H1 (cell line): ENCODE measurements around the gene CDC37. TPM values are rescaled to one million over a fixed set of nuclear protein-coding genes. Genes with fewer than 3 reads are reported as not detected.

Experiments used
- CTCF ChIA-PET: fragments of 300-600 bp; sonication (Branson Sonifier 250); formaldehyde crosslinking; loops from one replicate; lab custom pipeline; 2021; ENCODE audit not compliant: partially characterized antibody; lab: Charles Lee
- POLR2A ChIA-PET: fragments of 300-600 bp; sonication (Branson Sonifier 250); formaldehyde crosslinking; loops from one replicate; lab custom pipeline; 2021; ENCODE audit warnings: inconsistent platforms; ENCODE audit not compliant: partially characterized antibody; lab: Charles Lee
- DNase-seq, 2 experiments: peaks; one replicate each; pipeline versions ENCODE4 v3.0.0 to v3.0.0-alpha.2; 2010 to 2022; ENCODE audit warnings: low spot score in 2 of 2, low read depth in 1 of 2, mixed read lengths in 1 of 2
- FAIRE-seq: peaks from 2 replicates; lab custom pipeline; 2011; peaks lifted over from hg19 to GRCh38; lab: Jason Lieb, UNC
- H2AFZ ChIP-seq: 2 replicates; pipeline ENCODE4 v1.8.1; 2012; ENCODE audit warnings: low read length, inconsistent platforms
- H2AK5ac ChIP-seq: 2 replicates; pipeline ENCODE4 v1.6.1; 2013; ENCODE audit warnings: low read depth, low read length
- H2BK120ac ChIP-seq: replicated peaks from 2 replicates; pipeline ENCODE3; 2013; ENCODE audit warnings: low read depth, low read length, inconsistent platforms
- H2BK12ac ChIP-seq: 2 replicates; pipeline ENCODE4 v1.6.1; 2013; ENCODE audit warnings: low read depth, low read length
- H2BK15ac ChIP-seq: 2 replicates; pipeline ENCODE4 v1.6.1; 2013; ENCODE audit warnings: low read length
- H2BK20ac ChIP-seq: 2 replicates; pipeline ENCODE4 v1.6.1; 2013; ENCODE audit warnings: low read length
- H2BK5ac ChIP-seq: 2 replicates; pipeline ENCODE4 v1.6.1; 2013; ENCODE audit warnings: low read depth, low read length
- H3K14ac ChIP-seq: 2 replicates; pipeline ENCODE4 v1.6.1; 2013; ENCODE audit warnings: inconsistent platforms; ENCODE audit not compliant: insufficient read length
- H3K18ac ChIP-seq: 2 replicates; pipeline ENCODE4 v1.6.1; 2013; ENCODE audit warnings: low read length; ENCODE audit errors: extremely low read depth
- H3K23ac ChIP-seq: 2 replicates; pipeline ENCODE4 v1.6.1; 2013; ENCODE audit warnings: inconsistent platforms; ENCODE audit not compliant: insufficient read length
- H3K23me2 ChIP-seq: 2 replicates; pipeline ENCODE4 v1.6.1; 2013; ENCODE audit warnings: low read depth, low read length
- H3K27ac ChIP-seq: 2 replicates; pipeline ENCODE4 v1.6.1; 2011; ENCODE audit warnings: low read depth, low read length, inconsistent platforms
- H3K27me3 ChIP-seq, 4 experiments: replicated peaks in 1 of 4; 1 replicate in 1 of 4; 2 replicates in 3 of 4; pipeline versions ENCODE4 v1.6.1 to v1.8.1; 2011 to 2013; ENCODE audit warnings: low read length in 3 of 4, mild to moderate bottlenecking in 3 of 4, inconsistent platforms in 2 of 4, mixed read lengths in 2 of 4, moderate library complexity in 1 of 4; ENCODE audit not compliant: control insufficient read depth in 3 of 4, insufficient read depth in 3 of 4; ENCODE audit errors: extremely low read depth in 1 of 4
- H3K36me3 ChIP-seq, 4 experiments: 2 replicates each; pipeline versions ENCODE4 v1.6.1 to v1.8.1; 2011 to 2013; ENCODE audit warnings: mild to moderate bottlenecking in 4 of 4, low read length in 3 of 4, moderate library complexity in 2 of 4, control low read depth in 1 of 4, inconsistent platforms in 1 of 4; ENCODE audit not compliant: insufficient read depth in 4 of 4, control insufficient read depth in 2 of 4
- H3K4ac ChIP-seq: replicated peaks from 2 replicates; pipeline ENCODE3; 2013; ENCODE audit warnings: low read length, low read depth, mixed read lengths, inconsistent platforms; ENCODE audit not compliant: insufficient read length
- H3K4me1 ChIP-seq, 4 experiments: replicated peaks in 1 of 4; 1 replicate in 1 of 4; 2 replicates in 3 of 4; pipeline versions ENCODE4 v1.6.1 to v1.8.1; 2011 to 2013; ENCODE audit warnings: low read length in 3 of 4, inconsistent platforms in 2 of 4, mixed read lengths in 1 of 4; ENCODE audit not compliant: insufficient read depth in 4 of 4, control insufficient read depth in 3 of 4
- H3K4me2 ChIP-seq, 2 experiments: 2 replicates each; pipeline versions ENCODE4 v1.6.1 to v1.8.1; 2011 to 2013; ENCODE audit warnings: low read depth in 2 of 2, low read length in 2 of 2, control low read depth in 1 of 2, inconsistent platforms in 1 of 2, mild to moderate bottlenecking in 1 of 2; ENCODE audit not compliant: insufficient read depth in 1 of 2
- H3K4me3 ChIP-seq, 4 experiments: fragments of 200-600, 300-600 bp in 1 of 4; sonication (generic), shearing (Covaris generic), sonication (Bioruptor Twin) in 1 of 4; 2 replicates each; pipeline versions ENCODE4 v1.5.1 to v1.8.1; 2011 to 2016; ENCODE audit warnings: low read length in 4 of 4, low read depth in 3 of 4, control low read depth in 2 of 4, inconsistent platforms in 2 of 4, mild to moderate bottlenecking in 2 of 4, mixed read lengths in 1 of 4, moderate library complexity in 1 of 4; ENCODE audit not compliant: insufficient read depth in 2 of 4; ENCODE audit errors: extremely low read depth in 1 of 4
- H3K56ac ChIP-seq: replicated peaks from 2 replicates; pipeline ENCODE3; 2013; ENCODE audit warnings: low read depth, mild to moderate bottlenecking, mixed read lengths, low read length, inconsistent platforms; ENCODE audit not compliant: insufficient read length
- H3K79me1 ChIP-seq: 2 replicates; pipeline ENCODE4 v1.6.1; 2013; ENCODE audit warnings: low read depth, low read length, control low read depth
- H3K79me2 ChIP-seq, 2 experiments: 2 replicates each; pipeline versions ENCODE4 v1.6.1 to v1.8.1; 2012 to 2013; ENCODE audit warnings: low read length in 2 of 2, mild to moderate bottlenecking in 2 of 2, inconsistent platforms in 1 of 2; ENCODE audit not compliant: insufficient read depth in 2 of 2, control insufficient read depth in 1 of 2
- H3K9ac ChIP-seq, 4 experiments: replicated peaks in 1 of 4; 1 replicate in 1 of 4; 2 replicates in 3 of 4; pipeline versions ENCODE4 v1.6.1 to v1.8.1; 2011 to 2013; ENCODE audit warnings: low read depth in 3 of 4, low read length in 3 of 4, control low read depth in 2 of 4, mild to moderate bottlenecking in 2 of 4, moderate library complexity in 2 of 4, inconsistent platforms in 1 of 4; ENCODE audit errors: extremely low read depth in 1 of 4
- H3K9me3 ChIP-seq, 2 experiments: 2 replicates each; pipeline versions ENCODE4 v1.6.1 to v1.8.1; 2012 to 2013; ENCODE audit warnings: mild to moderate bottlenecking in 2 of 2, moderate library complexity in 2 of 2, control low read depth in 1 of 2, inconsistent platforms in 1 of 2, low read depth in 1 of 2, low read length in 1 of 2, mixed read lengths in 1 of 2; ENCODE audit not compliant: insufficient read depth in 2 of 2
- H4K20me1 ChIP-seq, 2 experiments: replicated peaks in 1 of 2; 2 replicates each; pipeline versions ENCODE3 to v1.8.1; 2011 to 2013; ENCODE audit warnings: inconsistent platforms in 2 of 2, low read length in 2 of 2, mild to moderate bottlenecking in 1 of 2; ENCODE audit not compliant: insufficient read depth in 2 of 2, control insufficient read depth in 1 of 2
- H4K5ac ChIP-seq: 2 replicates; pipeline ENCODE4 v1.6.1; 2013; ENCODE audit warnings: low read length, low read depth, mixed read lengths, inconsistent platforms; ENCODE audit not compliant: insufficient read length
- H4K8ac ChIP-seq: 2 replicates; pipeline ENCODE4 v1.8.0; 2013; ENCODE audit warnings: mild to moderate bottlenecking, moderate library complexity, low read length, inconsistent platforms; ENCODE audit not compliant: insufficient read depth; ENCODE audit errors: extremely low read depth
- H4K91ac ChIP-seq: replicated peaks from 2 replicates; pipeline ENCODE3; 2013; ENCODE audit warnings: low read length, mixed read lengths, inconsistent platforms; ENCODE audit not compliant: insufficient read length
- EZH2 ChIP-seq: fragments of 200-600 bp; sonication (generic); IDR thresholded peaks from 2 replicates; pipeline ENCODE4 v1.7.1; 2012; ENCODE audit warnings: low read depth, mild to moderate bottlenecking, moderate library complexity, low read length, inconsistent platforms; ENCODE audit not compliant: severe bottlenecking
- POU5F1 ChIP-seq: IDR thresholded peaks from 2 replicates; pipeline ENCODE4 v1.6.1; 2011; ENCODE audit warnings: low read depth, mild to moderate bottlenecking, low read length, moderate library complexity
- RXRA ChIP-seq: IDR thresholded peaks from 2 replicates; pipeline ENCODE4 v1.6.1; 2011; ENCODE audit warnings: low read depth, mild to moderate bottlenecking, low read length, moderate library complexity; ENCODE audit not compliant: insufficient read depth
- SUZ12 ChIP-seq: fragments of 200-600 bp; sonication (generic); IDR thresholded peaks from 2 replicates; pipeline ENCODE4 v1.6.1; 2012; ENCODE audit warnings: mild to moderate bottlenecking, inconsistent platforms, low read length, moderate library complexity, mixed read lengths
- YY1 ChIP-seq: IDR thresholded peaks from 2 replicates; pipeline ENCODE4 v1.6.1; 2011; ENCODE audit warnings: low read depth, mild to moderate bottlenecking, low read length
- WGBS, 2 experiments: shearing (Covaris generic) in 1 of 2; methylation state at CpG; one replicate each; pipeline versions ENCODE4 v1.1.6 to v1.1.7; 2013 to 2015; ENCODE audit warnings: low lambda C conversion rate in 2 of 2, mixed read lengths in 2 of 2, inconsistent platforms in 1 of 2, low coverage in 1 of 2, missing lambda C conversion rate in 1 of 2; ENCODE audit not compliant: insufficient replicate concordance in 2 of 2, insufficient coverage in 1 of 2, insufficient read length in 1 of 2; ENCODE audit errors: extremely low coverage in 1 of 2, missing lambda C conversion rate in 1 of 2; 5-methylcytosine and 5-hydroxymethylcytosine counted together
- polyA plus RNA-seq, 7 experiments: library from polyadenylated mRNA; depleted of rRNA in 3 of 7; stranded (reverse) in 5 of 7; unstranded in 2 of 7; fragments of >200 nt in 5 of 7; fragments of 200-250 nt in 2 of 7; gene quantifications; 1 replicate in 5 of 7; 2 replicates in 1 of 7; 4 replicates in 1 of 7; pipeline versions ENCODE4 v1.2.1 to v1.2.3, GENCODE V29; 2011 to 2013; ENCODE audit warnings: missing spikeins in 2 of 7, mixed read lengths in 2 of 7
- total RNA-seq: library from RNA; stranded (reverse); fragmentation: NEBNext Ultra II Directional; extraction: Animal tissue kit (Norgen Biotek cat#: 25700); gene quantifications from 2 replicates; pipeline ENCODE4 v1.2.1, GENCODE V29; 2021

CDC37 gene
- total and polyA plus RNA-seq, 2 of the 8 experiments (the other 6 are each of a cell fraction or from before 2014, with no cell fraction given) = 162 to 181 TPM

DNA sequence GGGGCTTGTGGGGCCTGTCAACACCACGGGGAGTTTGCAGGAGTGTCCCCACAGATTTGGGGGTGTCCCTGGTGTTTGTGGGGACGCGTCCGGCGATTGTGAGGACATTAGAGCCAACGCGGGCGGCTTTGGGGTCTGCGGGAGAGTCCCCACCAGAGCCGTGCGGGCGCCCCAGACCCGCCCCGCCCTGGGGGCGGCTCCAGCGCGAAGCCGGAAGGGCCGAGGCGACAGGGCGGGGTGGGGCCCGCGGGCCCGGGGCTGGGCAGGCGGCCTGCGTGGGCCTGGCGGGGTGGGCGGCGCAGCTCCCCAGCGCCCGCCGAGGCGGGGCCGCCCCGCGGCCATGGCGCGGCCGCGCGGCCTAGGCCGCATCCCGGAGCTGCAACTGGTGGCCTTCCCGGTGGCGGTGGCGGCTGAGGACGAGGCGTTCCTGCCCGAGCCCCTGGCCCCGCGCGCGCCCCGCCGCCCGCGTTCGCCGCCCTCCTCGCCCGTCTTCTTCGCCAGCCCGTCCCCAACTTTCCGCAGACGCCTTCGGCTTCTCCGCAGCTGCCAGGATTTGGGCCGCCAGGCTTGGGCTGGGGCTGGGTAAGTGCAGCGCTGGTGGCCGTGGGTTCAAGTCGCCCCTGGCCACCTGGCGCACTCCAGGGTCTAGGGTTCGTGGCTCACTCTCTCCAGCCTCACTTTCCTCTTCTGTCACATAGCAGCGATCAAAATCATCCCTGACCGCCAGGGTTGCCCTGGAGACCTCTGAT, 27.3 kb upstream of the CDC37 start:
- CTCF ChIA-PET = interaction anchor here (0.6 to 8.2 kb wide), 4 partner anchors 12 to 269 kb away, joined by 3 to 67 read pairs (median 14); partner anchors contain the start of gene PDE4A
- Histone ChIP-seq H3K18ac (no peak overlapping the region), H3K23me2 (peaks cover 5% of the 10 kb centered on the region; the same call in 1 of the 2 replicates), H4K5ac (no peak overlapping the region), H3K79me1 (no peaks in the 10 kb centered on the region), H3K4ac (no peak overlapping the region), H4K20me1 (peaks cover 0 to 4% of the 10 kb centered on the region in 2 experiments), H2BK120ac (no peak overlapping the region), H3K4me1 (peaks cover 0 to 9% (median 6%) of the 10 kb centered on the region in 4 experiments; a peak in 6 of 7 replicates), H2AK5ac (no peak overlapping the region), H3K4me2 (peak overlapping the region; percentile 54 to 61), H3K4me3 (peak overlapping the region in 2 of 4 experiments; percentile 14 to 54; a peak in 5 of 8 replicates), H3K9me3 (no peaks in the 10 kb centered on the region; a peak in 1 of 4 replicates), H3K79me2 (no peaks in the 10 kb centered on the region), H3K27me3 (peaks cover 33 to 75% (median 57%) of the 10 kb centered on the region in 4 experiments), H2BK15ac (no peak overlapping the region), H2BK5ac (no peak overlapping the region), H2BK12ac (0 out of 2 replicates have a peak overlapping the region, but pooled peaks have one; percentile 27), H4K8ac (peak overlapping the region; percentile 89; the same call in 1 of the 2 replicates), H3K36me3 (no peaks in the 10 kb centered on the region), H3K9ac (no peak overlapping the region), H3K23ac (no peak overlapping the region), H3K14ac (no peak overlapping the region), H4K91ac (no peak overlapping the region), H3K56ac (peak overlapping the region; percentile 39), H2BK20ac (no peak overlapping the region)
- 20% methylated on average over 21 of the region's 75 CpGs; no CpG with 5 or more reads in 1 of the 2 experiments for WGBS, 2 experiments
- no peak for FAIRE-seq
- POLR2A ChIA-PET = interaction anchor here (0.6 kb wide), 1 partner anchor 479 kb away, joined by 3 read pairs; no protein-coding TSS in a partner anchor
- no peak for TF ChIP-seq POU5F1
- no peak for TF ChIP-seq RXRA
- peak; percentile 52 for TF ChIP-seq SUZ12
- no peak for TF ChIP-seq YY1
- peak; percentile 69 for TF ChIP-seq EZH2
- TF ChIP-seq, all 59 proteins: peak for 2
- no peak overlapping the region for H2AFZ ChIP-seq
- peak in 1 of 2 experiments; percentile 61 for DNase-seq
- H3K27ac ChIP-seq = no peak overlapping the region
